Tibial artery (tissue), 4 donors: ENCODE data around the gene PDLIM7.

ENCODE experiments used
- DNase-seq, 2 donors: peaks; one replicate each; pipeline ENCODE4 v3.0.0-alpha.2; 2019
- H3K27ac ChIP-seq, 2 donors: fragments of 200-600 bp; sonication (generic) in 1 of 2; 1 replicate in 1 of 2; 2 replicates in 1 of 2; pipeline ENCODE4 v1.5.1; 2018 to 2019; ENCODE audit warnings: mild to moderate bottlenecking in 1 of 2
- H3K27me3 ChIP-seq, 2 donors: fragments of 200-600 bp; sonication (generic) in 1 of 2; one replicate each; pipeline versions ENCODE4 v1.5.1 to v1.6.0; 2016 to 2019
- H3K36me3 ChIP-seq, 3 donors: fragments of 200-600 bp; sonication (generic) in 2 of 3; one replicate each; pipeline ENCODE4 v1.5.1; 2016 to 2019; ENCODE audit warnings: mild to moderate bottlenecking in 2 of 3
- H3K4me1 ChIP-seq, 4 donors: fragments of 200-600 bp; sonication (generic) in 2 of 4; 1 replicate in 3 of 4; 2 replicates in 1 of 4; pipeline ENCODE4 v1.5.1; 2016 to 2019
- H3K4me3 ChIP-seq, 2 donors: fragments of 200-600 bp; sonication (generic) in 1 of 2; 1 replicate in 1 of 2; 2 replicates in 1 of 2; pipeline ENCODE4 v1.5.1; 2018 to 2019; ENCODE audit warnings: mild to moderate bottlenecking in 2 of 2
- H3K9me3 ChIP-seq, 3 donors: fragments of 200-600 bp; sonication (generic) in 1 of 3; one replicate each; pipeline ENCODE4 v1.5.1; 2016 to 2019
- intact Hi-C: fragments of 100-400 bp; cut with DNase I; formaldehyde crosslinking; loops from one replicate; pipeline ENCODE4 v1.15.0; 2023; ENCODE audit warnings: low total_unique reads
- TF ChIP-seq, protein P1 (sequence below), 2 experiments: fragments of 200-600 bp in 1 of 2; fragments of 450-650 bp in 1 of 2; IDR thresholded peaks; one replicate each; pipeline ENCODE4 v1.5.1; 2017 to 2019; ENCODE audit warnings: antibody characterized with exemption in 2 of 2, mild to moderate bottlenecking in 1 of 2, moderate library complexity in 1 of 2

PDLIM7 gene

DNA sequence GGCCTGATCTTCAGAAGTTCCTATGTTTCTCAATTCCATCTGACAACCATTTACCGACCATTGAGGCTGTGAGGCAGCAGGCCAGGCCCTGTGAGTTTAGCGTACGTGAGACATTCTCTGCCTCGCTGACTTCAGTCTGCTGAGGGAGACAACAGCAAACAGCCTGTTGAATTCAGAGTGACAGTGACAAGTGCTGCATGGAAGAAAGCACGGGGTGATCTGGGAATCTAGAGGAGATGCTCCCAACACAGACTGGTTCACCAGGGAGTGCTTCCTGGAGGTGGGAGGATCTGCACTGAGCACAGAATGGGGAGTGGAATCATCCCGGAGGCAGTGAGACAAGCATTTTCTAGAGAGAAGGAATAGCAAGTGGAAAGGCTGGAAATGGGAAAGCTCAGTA, 29.4 kb upstream of the PDLIM7 start:
- H3K4me3 ChIP-seq, result no peak overlapping the region
- DNase-seq, result no peak
- TF ChIP-seq, protein P1, sequence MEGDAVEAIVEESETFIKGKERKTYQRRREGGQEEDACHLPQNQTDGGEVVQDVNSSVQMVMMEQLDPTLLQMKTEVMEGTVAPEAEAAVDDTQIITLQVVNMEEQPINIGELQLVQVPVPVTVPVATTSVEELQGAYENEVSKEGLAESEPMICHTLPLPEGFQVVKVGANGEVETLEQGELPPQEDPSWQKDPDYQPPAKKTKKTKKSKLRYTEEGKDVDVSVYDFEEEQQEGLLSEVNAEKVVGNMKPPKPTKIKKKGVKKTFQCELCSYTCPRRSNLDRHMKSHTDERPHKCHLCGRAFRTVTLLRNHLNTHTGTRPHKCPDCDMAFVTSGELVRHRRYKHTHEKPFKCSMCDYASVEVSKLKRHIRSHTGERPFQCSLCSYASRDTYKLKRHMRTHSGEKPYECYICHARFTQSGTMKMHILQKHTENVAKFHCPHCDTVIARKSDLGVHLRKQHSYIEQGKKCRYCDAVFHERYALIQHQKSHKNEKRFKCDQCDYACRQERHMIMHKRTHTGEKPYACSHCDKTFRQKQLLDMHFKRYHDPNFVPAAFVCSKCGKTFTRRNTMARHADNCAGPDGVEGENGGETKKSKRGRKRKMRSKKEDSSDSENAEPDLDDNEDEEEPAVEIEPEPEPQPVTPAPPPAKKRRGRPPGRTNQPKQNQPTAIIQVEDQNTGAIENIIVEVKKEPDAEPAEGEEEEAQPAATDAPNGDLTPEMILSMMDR (IDR thresholded peaks at IDR 0.05), result no peak
- H3K9me3 ChIP-seq, result no peaks in the 10 kb centered on the region
- intact Hi-C loops, result no loop called here
- no peaks in the 10 kb centered on the region for H3K27me3 ChIP-seq
- H3K27ac ChIP-seq, result no peak overlapping the region
- H3K36me3 ChIP-seq, result peaks cover 60 to 100% (median 86%) of the 10 kb centered on the region in 3 donors
- H3K4me1 ChIP-seq, result no peaks in the 10 kb centered on the region

DNA sequence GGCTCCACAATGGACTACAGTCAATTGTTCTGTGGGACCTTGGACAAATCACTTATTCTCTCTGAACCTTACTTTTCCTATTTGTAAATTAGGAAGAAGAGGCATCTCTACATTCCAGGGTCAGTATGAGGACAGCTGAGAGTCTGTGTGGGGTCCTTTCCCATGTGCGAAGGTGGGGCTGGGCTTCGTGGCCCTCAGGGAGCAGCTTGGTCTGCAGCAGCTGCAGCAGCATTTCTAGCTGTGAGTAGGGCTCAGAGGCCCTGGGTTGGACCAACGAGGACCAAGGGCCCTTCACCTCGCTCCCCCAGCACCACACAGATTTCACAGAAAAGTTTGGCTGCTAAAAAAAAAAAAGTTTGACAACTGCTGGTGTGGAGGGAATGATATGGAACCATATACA, 28.8 kb upstream of the PDLIM7 start:
- intact Hi-C loops, result no loop called here
- TF ChIP-seq, protein P1 (IDR thresholded peaks at IDR 0.05), result no peak
- Histone ChIP-seq H3K27ac (no peak overlapping the region), H3K36me3 (peaks cover 61 to 100% (median 86%) of the 10 kb centered on the region in 3 donors), H3K27me3 (no peaks in the 10 kb centered on the region), H3K4me1 (no peaks in the 10 kb centered on the region), H3K4me3 (no peak overlapping the region), H3K9me3 (no peaks in the 10 kb centered on the region)
- DNase-seq, result no peak

DNA sequence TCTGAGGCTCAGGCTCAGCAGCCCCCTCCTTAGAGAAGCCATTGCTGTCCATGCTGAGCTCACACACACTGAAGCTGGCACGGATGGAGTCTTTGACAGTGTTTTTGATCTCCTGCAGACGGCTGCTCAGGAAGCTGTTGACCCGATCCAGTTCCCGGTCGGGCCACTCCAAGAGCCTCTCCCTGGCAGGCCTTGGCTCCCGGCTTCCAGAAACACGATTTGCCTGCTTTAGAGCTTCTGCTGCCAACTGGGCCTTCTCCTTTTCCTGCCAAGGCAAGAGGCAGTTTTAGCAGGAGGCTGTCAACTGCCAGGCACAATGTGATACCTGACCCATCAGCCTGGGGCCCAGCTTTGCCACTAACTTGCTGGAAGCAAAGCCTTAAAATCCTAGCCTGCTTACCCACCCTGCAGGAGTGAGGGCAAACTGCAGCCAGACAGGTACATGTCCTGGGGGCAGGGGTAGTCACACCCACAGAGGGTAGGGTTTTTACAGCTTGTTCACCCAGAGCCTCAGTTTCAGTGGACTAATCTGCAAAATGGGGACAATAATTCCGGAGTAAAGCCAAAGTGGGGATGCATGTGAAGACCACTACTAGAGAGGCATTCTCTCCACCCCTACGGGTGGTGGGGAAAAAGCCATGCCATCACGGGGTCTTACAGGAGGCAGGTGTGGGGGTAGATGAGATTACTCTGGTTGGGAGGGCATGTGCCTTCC, 27.7 kb upstream of the PDLIM7 start:
- H3K4me1 ChIP-seq, result no peaks in the 10 kb centered on the region
- H3K27ac ChIP-seq, result no peak overlapping the region
- intact Hi-C loops, result no loop called here
- no peak for DNase-seq
- TF ChIP-seq, protein P1 (IDR thresholded peaks at IDR 0.05), result no peak
- no peak overlapping the region for H3K4me3 ChIP-seq
- H3K9me3 ChIP-seq, result no peaks in the 10 kb centered on the region
- H3K36me3 ChIP-seq, result peaks cover 61 to 100% (median 87%) of the 10 kb centered on the region in 3 donors
- no peaks in the 10 kb centered on the region for H3K27me3 ChIP-seq

DNA sequence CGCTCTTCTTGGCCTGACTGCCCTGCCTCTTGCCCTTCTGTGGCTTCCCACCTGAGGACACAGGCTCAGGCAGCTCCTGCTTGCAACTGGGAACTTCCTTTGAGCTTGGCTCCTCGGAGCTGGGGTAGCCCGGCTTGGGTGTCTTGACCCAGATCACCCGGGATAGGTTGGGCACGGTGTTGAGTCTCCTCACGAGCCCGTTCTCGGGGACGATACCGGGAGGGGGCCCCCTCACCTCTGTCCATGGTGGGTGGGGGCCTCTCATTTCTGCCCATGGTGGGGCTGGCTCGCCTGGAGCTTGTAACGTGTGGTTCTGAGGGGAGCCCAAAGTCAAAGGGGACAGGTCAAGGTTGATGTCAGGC, 27.1 kb upstream of the PDLIM7 start:
- DNase-seq, result no peak
- peaks cover 65 to 100% (median 87%) of the 10 kb centered on the region in 3 donors for H3K36me3 ChIP-seq
- intact Hi-C loops, result no loop called here
- H3K4me1 ChIP-seq, result no peaks in the 10 kb centered on the region
- no peaks in the 10 kb centered on the region for H3K9me3 ChIP-seq
- TF ChIP-seq, protein P1 (IDR thresholded peaks at IDR 0.05), result no peak
- H3K4me3 ChIP-seq, result no peak overlapping the region
- H3K27ac ChIP-seq, result no peak overlapping the region
- no peaks in the 10 kb centered on the region for H3K27me3 ChIP-seq

DNA sequence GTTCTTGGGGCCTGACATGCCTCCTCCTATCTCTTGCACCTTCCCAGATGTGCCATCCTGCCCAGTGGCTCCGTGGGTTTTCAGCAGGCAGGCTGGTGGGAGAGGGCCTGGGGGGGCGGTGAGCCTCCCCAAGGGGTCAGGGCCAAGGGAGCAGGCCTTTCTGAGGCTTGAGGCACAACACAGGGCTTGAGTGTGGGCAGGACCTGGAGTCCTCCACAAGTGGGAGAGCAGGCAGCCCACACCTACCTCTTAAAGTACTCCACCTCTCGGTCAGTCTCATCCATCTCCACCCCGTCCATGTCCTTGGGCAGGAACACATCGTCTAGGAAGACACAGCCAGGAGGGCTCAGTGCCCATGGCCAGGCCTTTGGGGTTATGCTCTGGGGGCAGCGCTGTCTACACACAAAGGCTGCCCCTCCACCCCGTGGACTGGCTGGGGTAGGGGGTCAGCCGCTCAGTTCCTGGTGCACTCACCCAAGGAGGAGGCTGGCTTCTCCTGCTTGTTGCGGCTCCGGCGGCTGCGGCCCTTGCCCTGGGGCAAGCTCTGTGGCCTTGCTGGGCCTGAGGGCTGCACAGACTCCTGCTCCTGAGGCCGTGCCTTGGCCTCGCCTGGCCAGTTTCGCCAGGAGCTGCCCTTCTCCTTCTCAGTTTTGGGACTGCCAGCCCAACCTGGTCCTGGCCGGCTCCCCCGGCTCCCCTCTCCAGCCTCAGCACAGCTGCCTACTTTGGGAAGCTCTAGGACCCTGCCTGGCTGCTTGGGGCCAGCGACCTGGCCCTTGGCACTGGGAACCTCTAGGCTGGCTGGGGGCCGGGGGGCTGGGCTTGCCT, 26.5 kb upstream of the PDLIM7 start:
- intact Hi-C loops, result no loop called here
- TF ChIP-seq, protein P1 (IDR thresholded peaks at IDR 0.05), result no peak
- Histone ChIP-seq H3K4me1 (no peaks in the 10 kb centered on the region), H3K27ac (no peak overlapping the region), H3K27me3 (no peaks in the 10 kb centered on the region), H3K9me3 (no peaks in the 10 kb centered on the region), H3K36me3 (peaks cover 65 to 98% (median 84%) of the 10 kb centered on the region in 3 donors), H3K4me3 (no peak overlapping the region)
- DNase-seq, result no peak
